ENCODE results near the gene KCNQ5.
"Not testable (repeated sequence)": the region's sequence is repeated elsewhere in the genome, so short reads cannot be mapped to it uniquely, and the experiment has no call there.

KCNQ5 gene

GRCh38 chr6:73200735-73201134 lies 578.9 kb downstream of the KCNQ5 start:
- no peak overlapping the region for H3K4me3 Mint-ChIP-seq
- peaks cover under 1% of the 10 kb centered on the region for H3K36me3 Mint-ChIP-seq
- no peak overlapping the region for H3K27ac Mint-ChIP-seq
- no peak for ATAC-seq
- H3K4me1 Mint-ChIP-seq = no peaks in the 10 kb centered on the region
- H3K27me3 Mint-ChIP-seq = no peaks in the 10 kb centered on the region
- no peaks in the 10 kb centered on the region for H3K9me3 Mint-ChIP-seq

- H3K36me3 Mint-ChIP-seq = no peaks in the 10 kb centered on the region
- H3K4me1 Mint-ChIP-seq = no peaks in the 10 kb centered on the region
- H3K9me3 Mint-ChIP-seq = no peaks in the 10 kb centered on the region
- H3K4me3 Mint-ChIP-seq = no peak overlapping the region
- ATAC-seq = no peak
- H3K27me3 Mint-ChIP-seq = no peaks in the 10 kb centered on the region
- H3K27ac Mint-ChIP-seq = no peak overlapping the region
Observed at GRCh38 chr6:73203098-73203497, 581.2 kb downstream of the KCNQ5 start.

GRCh38 chr6:73204252-73204651 lies 582.4 kb downstream of the KCNQ5 start:
- ATAC-seq = no peak
- Mint-ChIP-seq H3K9me3 (no peaks in the 10 kb centered on the region), H3K27me3 (no peaks in the 10 kb centered on the region), H3K4me1 (no peaks in the 10 kb centered on the region), H3K36me3 (no peaks in the 10 kb centered on the region), H3K27ac (no peak overlapping the region), H3K4me3 (no peak overlapping the region)

- H3K27me3 Mint-ChIP-seq = no peaks in the 10 kb centered on the region
- H3K27ac Mint-ChIP-seq = no peak overlapping the region
- H3K9me3 Mint-ChIP-seq = no peaks in the 10 kb centered on the region
- H3K36me3 Mint-ChIP-seq = no peaks in the 10 kb centered on the region
- no peak for ATAC-seq
- H3K4me1 Mint-ChIP-seq = no peaks in the 10 kb centered on the region
- no peak overlapping the region for H3K4me3 Mint-ChIP-seq
Observed at GRCh38 chr6:73207221-73207837, 585.5 kb downstream of the KCNQ5 start.

DNA sequence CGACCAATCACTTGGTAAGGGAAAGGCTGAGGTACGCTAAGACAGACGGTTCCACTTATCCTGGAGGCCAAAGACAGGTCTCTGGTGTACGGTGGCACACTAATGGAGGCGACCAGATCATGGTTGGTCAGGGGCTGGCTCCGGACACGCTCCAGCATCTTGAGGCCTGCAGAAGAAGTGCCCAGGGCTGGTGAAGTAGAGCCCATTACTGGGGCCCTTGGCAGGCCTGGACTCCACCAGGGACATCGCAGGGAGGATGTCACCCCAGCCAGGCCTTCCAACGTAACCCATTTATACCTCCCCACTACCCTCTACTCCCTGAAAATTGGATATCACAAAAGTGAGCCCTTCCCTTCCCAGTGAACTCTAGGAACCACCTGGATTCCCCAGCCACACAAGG lies 587.3 kb downstream of the KCNQ5 start:
- no peaks in the 10 kb centered on the region for H3K9me3 Mint-ChIP-seq
- no peak overlapping the region for H3K4me3 Mint-ChIP-seq
- H3K36me3 Mint-ChIP-seq = no peaks in the 10 kb centered on the region
- peak; percentile 18 for ATAC-seq
- no peaks in the 10 kb centered on the region for H3K4me1 Mint-ChIP-seq
- no peaks in the 10 kb centered on the region for H3K27me3 Mint-ChIP-seq
- H3K27ac Mint-ChIP-seq = no peak overlapping the region

GRCh38 chr6:73216859-73217258 lies 595.0 kb downstream of the KCNQ5 start:
- Mint-ChIP-seq H3K4me1 (no peaks in the 10 kb centered on the region), H3K36me3 (no peaks in the 10 kb centered on the region), H3K27me3 (peaks cover 10% of the 10 kb centered on the region), H3K4me3 (no peak overlapping the region), H3K27ac (no peak overlapping the region), H3K9me3 (no peaks in the 10 kb centered on the region)
- no peak for ATAC-seq

GRCh38 chr6:73225396-73225795 lies 603.5 kb downstream of the KCNQ5 start, which contains the start of gene KHDC1L:
Gene KHDC1L (minus strand): TSS chr6:73225496. CDS start chr6:73225408, 88 bp downstream.
- Mint-ChIP-seq H3K27ac (no peak within 1 kb of the TSS), H3K27me3 (no peaks in the 10 kb centered on the region), H3K4me3 (no peak within 1 kb of the TSS), H3K9me3 (no peaks in the 10 kb centered on the region), H3K36me3 (no peaks in the 10 kb centered on the region), H3K4me1 (peaks cover 9% of the 10 kb centered on the region)
- ATAC-seq = no peak

DNA sequence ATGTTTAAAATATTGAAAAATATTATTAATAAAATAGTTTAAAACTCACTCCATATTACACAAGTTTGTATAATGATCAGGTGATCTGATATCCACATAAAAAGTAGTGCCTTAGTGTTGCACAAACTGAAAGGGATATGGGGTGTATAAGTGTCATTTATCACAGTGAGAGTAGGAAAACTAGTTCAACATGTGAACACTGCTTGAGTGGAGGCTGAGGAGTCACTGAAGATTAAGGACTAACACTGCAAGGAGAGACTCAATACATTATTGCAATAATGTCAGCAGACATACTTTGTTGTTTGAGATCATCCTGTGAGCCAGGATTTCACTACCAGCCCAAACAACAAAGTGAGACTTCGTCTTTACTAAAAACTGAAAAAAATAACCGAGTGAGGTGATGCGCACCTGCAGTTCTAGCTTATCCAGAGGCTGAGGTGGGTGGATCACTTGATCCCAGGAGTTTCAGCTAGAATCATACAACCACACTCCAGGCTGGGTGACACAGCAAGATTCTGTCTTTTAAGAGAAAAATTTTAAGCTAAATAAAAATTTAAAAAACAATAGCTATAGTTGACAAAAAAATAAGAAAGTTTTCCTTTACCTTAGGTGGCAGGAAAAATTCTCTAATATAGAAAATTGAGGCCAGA lies 605.9 kb downstream of the KCNQ5 start:
- ATAC-seq = no peak
- Mint-ChIP-seq H3K27me3 (no peaks in the 10 kb centered on the region), H3K4me3 (no peak overlapping the region), H3K9me3 (no peaks in the 10 kb centered on the region), H3K4me1 (peaks cover 18% of the 10 kb centered on the region), H3K27ac (no peak overlapping the region), H3K36me3 (no peaks in the 10 kb centered on the region)

DNA sequence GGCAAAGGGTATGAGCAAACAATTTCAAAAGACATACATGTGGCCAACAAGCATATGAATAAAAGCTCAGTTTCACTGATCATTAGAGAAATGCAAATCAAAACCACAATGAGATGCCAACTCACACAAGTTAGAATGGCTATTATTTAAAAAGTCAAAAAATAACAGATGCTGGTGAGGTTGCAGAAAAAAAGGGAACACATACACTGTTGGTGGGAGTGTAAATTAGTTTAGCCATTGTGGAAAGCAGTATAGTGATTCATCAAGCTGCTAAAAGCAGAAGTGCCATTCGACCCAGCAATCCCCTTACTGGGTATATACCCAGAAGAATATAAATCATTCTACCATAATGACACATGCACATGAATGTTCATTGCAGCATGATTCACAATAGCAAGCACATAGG lies 610.1 kb downstream of the KCNQ5 start:
- H3K27ac Mint-ChIP-seq = no peak overlapping the region
- peaks cover 9% of the 10 kb centered on the region for H3K4me1 Mint-ChIP-seq
- H3K36me3 Mint-ChIP-seq = no peaks in the 10 kb centered on the region
- no peaks in the 10 kb centered on the region for H3K27me3 Mint-ChIP-seq
- no peak overlapping the region for H3K4me3 Mint-ChIP-seq
- H3K9me3 Mint-ChIP-seq = no peaks in the 10 kb centered on the region
- ATAC-seq = peak; percentile 82

GRCh38 chr6:73233048-73233447 lies 611.2 kb downstream of the KCNQ5 start:
- Mint-ChIP-seq H3K27ac (no peak overlapping the region), H3K36me3 (no peaks in the 10 kb centered on the region), H3K4me1 (peaks cover 9% of the 10 kb centered on the region), H3K27me3 (no peaks in the 10 kb centered on the region), H3K4me3 (no peak overlapping the region), H3K9me3 (no peaks in the 10 kb centered on the region)
- no peak for ATAC-seq

GRCh38 chr6:73233971-73234370 lies 612.1 kb downstream of the KCNQ5 start:
- not testable (repeated sequence) for H3K9me3 Mint-ChIP-seq, H3K27ac Mint-ChIP-seq

DNA sequence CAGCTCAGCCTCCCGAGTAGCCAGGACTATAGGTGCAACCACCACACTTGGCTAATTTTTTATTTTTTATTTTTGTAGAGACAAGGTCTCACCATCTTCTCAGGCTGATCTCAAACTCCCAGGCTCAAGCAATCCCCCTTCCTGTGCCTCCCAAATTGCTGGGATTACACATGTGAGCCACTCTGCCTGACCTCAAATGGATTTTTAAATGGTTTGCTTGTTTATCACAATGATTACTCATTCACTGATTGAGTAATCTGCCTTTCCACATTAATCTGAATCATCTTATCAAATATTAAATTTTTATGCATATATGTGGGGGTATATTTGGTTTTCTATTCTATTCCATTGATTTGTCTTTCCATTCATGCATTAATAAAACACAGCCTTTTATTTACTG lies 612.9 kb downstream of the KCNQ5 start:
- Mint-ChIP-seq H3K27ac (no peak overlapping the region), H3K4me3 (no peak overlapping the region)

More at GRCh38 chr6:73233971-73234370, 612.1 kb downstream of the KCNQ5 start:
- H3K36me3 Mint-ChIP-seq, H3K27me3 Mint-ChIP-seq, H3K4me1 Mint-ChIP-seq, ATAC-seq, H3K4me3 Mint-ChIP-seq: not testable (repeated sequence)

DNA sequence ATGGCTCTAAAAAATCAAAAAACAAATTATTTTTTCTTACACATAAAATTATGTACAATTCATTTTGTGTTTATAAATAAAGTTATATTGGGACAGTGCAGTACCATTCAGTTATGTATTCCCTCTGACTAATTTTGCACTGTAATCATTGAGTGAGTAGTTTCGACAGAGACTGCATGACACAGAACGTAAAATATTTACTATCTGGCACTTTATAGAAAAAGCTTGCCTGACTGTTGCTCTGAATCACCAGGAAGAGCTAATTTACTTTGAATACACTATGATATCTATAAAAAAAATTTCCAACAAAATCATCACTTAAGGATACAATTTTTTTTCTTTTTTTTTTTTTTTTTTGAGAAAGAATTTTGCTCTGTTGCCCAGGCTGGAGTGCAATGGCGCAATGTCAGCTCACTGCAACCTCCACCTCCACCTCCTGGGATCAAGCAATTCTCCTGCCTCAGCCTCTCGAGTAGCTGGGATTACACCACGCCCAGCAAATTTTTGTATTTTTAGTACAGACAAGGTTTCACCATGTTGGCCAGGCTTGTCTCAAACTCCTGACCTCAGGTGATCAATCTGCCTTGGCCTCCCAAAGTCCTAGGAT lies 614.4 kb downstream of the KCNQ5 start:
- H3K27me3 Mint-ChIP-seq = no peaks in the 10 kb centered on the region
- no peak overlapping the region for H3K27ac Mint-ChIP-seq
- no peak for ATAC-seq
- H3K4me1 Mint-ChIP-seq = peaks cover 9% of the 10 kb centered on the region
- no peaks in the 10 kb centered on the region for H3K36me3 Mint-ChIP-seq
- H3K9me3 Mint-ChIP-seq = no peaks in the 10 kb centered on the region
- H3K4me3 Mint-ChIP-seq = no peak overlapping the region

More for the DNA sequence above, 612.9 kb downstream of the KCNQ5 start:
- Mint-ChIP-seq H3K4me1 (peaks cover 9% of the 10 kb centered on the region), H3K9me3 (no peaks in the 10 kb centered on the region), H3K36me3 (no peaks in the 10 kb centered on the region), H3K27me3 (no peaks in the 10 kb centered on the region)
- no peak for ATAC-seq

DNA sequence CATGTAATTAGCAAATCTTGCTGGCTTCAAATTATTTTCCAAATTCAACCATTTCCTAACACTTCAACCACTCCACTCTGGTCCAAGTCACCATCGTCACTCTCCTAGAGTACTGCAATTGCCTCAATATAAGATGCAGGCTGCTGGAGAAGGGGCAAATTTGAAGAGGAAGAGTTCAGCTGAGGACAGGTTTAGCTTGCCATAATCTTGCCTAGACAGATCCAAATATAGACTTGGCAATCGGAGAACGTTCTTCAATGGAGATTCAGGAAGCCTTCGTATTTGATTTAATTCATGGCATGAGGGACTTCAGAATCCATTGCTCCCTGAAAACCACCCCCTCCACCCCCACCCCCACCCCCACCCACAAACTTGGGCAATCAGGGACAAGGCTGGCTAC lies 618.9 kb downstream of the KCNQ5 start:
- no peaks in the 10 kb centered on the region for H3K9me3 Mint-ChIP-seq
- no peak overlapping the region for H3K4me3 Mint-ChIP-seq
- H3K27me3 Mint-ChIP-seq = no peaks in the 10 kb centered on the region
- H3K27ac Mint-ChIP-seq = no peak overlapping the region
- no peak for ATAC-seq
- no peaks in the 10 kb centered on the region for H3K36me3 Mint-ChIP-seq
- no peaks in the 10 kb centered on the region for H3K4me1 Mint-ChIP-seq

- H3K4me1 Mint-ChIP-seq = no peaks in the 10 kb centered on the region
- ATAC-seq = peak; percentile 8
Observed at GRCh38 chr6:73242001-73242400, 620.1 kb downstream of the KCNQ5 start.

More at GRCh38 chr6:73242001-73242400, 620.1 kb downstream of the KCNQ5 start:
- Mint-ChIP-seq H3K9me3 (no peaks in the 10 kb centered on the region), H3K4me3 (no peak overlapping the region), H3K27me3 (no peaks in the 10 kb centered on the region), H3K27ac (no peak overlapping the region), H3K36me3 (no peaks in the 10 kb centered on the region)

All from stimulated activated memory B cell treated with anti-CD40 and anti-IgM and Interleukin-4, amounts not matched to agents 10 μg/mL and 1 μg/mL and 100 μg/mL, for 72 hours (primary cell).